Mucosa of rectum (tissue), 2 donors: ENCODE measurements around the gene GNAQ.
A peak's percentile ranks its signal among the peaks of the same experiment; 100 is the strongest.

Experiments used
- H3K27ac ChIP-seq, 2 donors: one replicate each; pipeline ENCODE4 v1.7.0; 2013; ENCODE audit warnings: inconsistent platforms in 2 of 2, low read depth in 2 of 2, low read length in 2 of 2
- H3K27me3 ChIP-seq, 2 donors: one replicate each; pipeline ENCODE4 v1.7.0; 2013; ENCODE audit warnings: low read length in 2 of 2; ENCODE audit not compliant: control insufficient read depth in 2 of 2, insufficient read depth in 2 of 2
- H3K36me3 ChIP-seq, 2 donors: one replicate each; pipeline ENCODE4 v1.7.0; 2013; ENCODE audit warnings: low read length in 2 of 2; ENCODE audit not compliant: control insufficient read depth in 2 of 2, insufficient read depth in 2 of 2
- H3K4me1 ChIP-seq, 2 donors: one replicate each; pipeline ENCODE4 v1.7.0; 2013; ENCODE audit warnings: low read length in 2 of 2, mild to moderate bottlenecking in 1 of 2; ENCODE audit not compliant: control insufficient read depth in 2 of 2, insufficient read depth in 2 of 2
- H3K4me3 ChIP-seq, 2 donors: one replicate each; pipeline ENCODE4 v1.7.0; 2013; ENCODE audit warnings: low read length in 2 of 2
- H3K9ac ChIP-seq, 2 donors: one replicate each; pipeline ENCODE4 v1.7.0; 2013; ENCODE audit warnings: low read length in 2 of 2, low read depth in 1 of 2, mild to moderate bottlenecking in 1 of 2
- H3K9me3 ChIP-seq, 2 donors: one replicate each; pipeline ENCODE4 v1.7.0; 2013; ENCODE audit warnings: low read length in 2 of 2; ENCODE audit not compliant: control insufficient read depth in 2 of 2
- donor health status: healthy.
- donor health status: Normal muscosa, but diverticular disease.

GNAQ gene

DNA sequence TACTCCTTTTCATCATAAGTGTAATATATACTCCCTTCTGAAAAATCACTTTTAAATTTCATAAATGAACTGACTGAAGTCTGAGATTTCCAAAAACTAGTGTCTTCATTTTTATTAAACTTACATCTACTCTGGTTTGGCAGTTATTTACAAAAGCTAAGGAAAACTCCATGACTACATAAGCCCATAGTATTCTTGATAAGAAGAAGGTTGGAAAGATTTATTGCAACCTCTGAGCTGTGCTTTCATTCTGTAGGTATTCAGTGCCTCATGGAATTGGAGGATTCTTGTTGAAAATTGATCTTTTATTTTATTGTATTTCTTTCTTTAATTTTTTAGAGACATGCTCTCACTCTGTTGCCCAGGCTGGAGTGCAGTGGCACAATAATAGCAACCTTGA is 41.7 kb downstream of the GNAQ start:
- Histone ChIP-seq H3K27ac (no peak overlapping the region), H3K9ac (no peak overlapping the region), H3K4me3 (no peak overlapping the region), H3K4me1 (peaks cover 3 to 34% of the 10 kb centered on the region in 2 donors), H3K9me3 (no peaks in the 10 kb centered on the region), H3K27me3 (no peaks in the 10 kb centered on the region), H3K36me3 (peaks cover 0 to 4% of the 10 kb centered on the region in 2 donors)

GRCh38 chr9:77989458-77989857 is 42.2 kb downstream of the GNAQ start:
- Histone ChIP-seq H3K9ac (no peak overlapping the region), H3K27me3 (no peaks in the 10 kb centered on the region), H3K4me1 (peaks cover 3 to 34% of the 10 kb centered on the region in 2 donors), H3K36me3 (peaks cover 0 to 4% of the 10 kb centered on the region in 2 donors), H3K27ac (peak overlapping the region in 1 of 2 donors; percentile 3), H3K9me3 (no peaks in the 10 kb centered on the region), H3K4me3 (no peak overlapping the region)

GRCh38 chr9:77988630-77989029 is 43.0 kb downstream of the GNAQ start:
- Histone ChIP-seq H3K9ac (no peak overlapping the region), H3K4me3 (no peak overlapping the region), H3K9me3 (no peaks in the 10 kb centered on the region), H3K27ac (no peak overlapping the region), H3K36me3 (peaks cover 0 to 4% of the 10 kb centered on the region in 2 donors), H3K4me1 (peaks cover 3 to 35% of the 10 kb centered on the region in 2 donors), H3K27me3 (no peaks in the 10 kb centered on the region)

DNA sequence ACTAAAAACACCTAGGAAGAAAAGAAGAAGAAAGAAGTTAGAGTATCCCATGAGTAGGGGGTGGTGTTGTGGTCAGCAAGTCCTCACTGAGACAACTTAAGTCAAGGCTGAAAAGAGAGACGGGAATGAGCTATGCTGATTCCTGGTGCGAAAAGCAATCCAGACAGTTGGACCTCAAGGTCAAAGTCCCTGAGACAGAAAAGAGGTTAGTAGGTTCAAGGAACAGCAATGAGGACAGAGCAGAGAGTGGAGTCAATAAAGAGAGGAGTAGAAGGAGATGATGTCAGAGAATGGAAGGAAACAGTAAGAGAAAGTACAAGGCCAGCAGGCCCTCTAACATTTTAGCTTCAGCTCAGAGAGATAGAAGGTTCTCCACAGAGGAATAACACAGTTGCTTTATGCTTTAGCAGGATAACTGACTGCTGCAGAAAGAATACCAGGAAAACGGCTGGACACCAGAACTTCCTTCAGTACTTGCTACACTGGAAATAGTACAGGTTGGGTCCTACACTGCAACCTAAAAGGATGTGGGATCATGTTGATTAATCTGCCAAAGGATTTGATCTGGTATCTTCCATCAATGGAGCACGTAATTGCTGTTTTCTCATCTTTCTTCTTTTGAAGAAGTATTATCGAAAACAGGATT is 43.6 kb downstream of the GNAQ start:
- Histone ChIP-seq H3K4me3 (no peak overlapping the region), H3K27me3 (no peaks in the 10 kb centered on the region), H3K9ac (no peak overlapping the region), H3K36me3 (peaks cover 0 to 4% of the 10 kb centered on the region in 2 donors), H3K4me1 (peaks cover 3 to 37% of the 10 kb centered on the region in 2 donors), H3K9me3 (no peaks in the 10 kb centered on the region), H3K27ac (peak overlapping the region in 1 of 2 donors; percentile 61)

- peak overlapping the region in 1 of 2 donors; percentile 57 for H3K27ac ChIP-seq
- H3K4me1 ChIP-seq: peaks cover 3 to 42% of the 10 kb centered on the region in 2 donors
- no peak overlapping the region for H3K4me3 ChIP-seq
- H3K27me3 ChIP-seq: no peaks in the 10 kb centered on the region
- H3K9me3 ChIP-seq: no peaks in the 10 kb centered on the region
- no peak overlapping the region for H3K9ac ChIP-seq
- peaks cover 0 to 4% of the 10 kb centered on the region in 2 donors for H3K36me3 ChIP-seq
Measured at GRCh38 chr9:77987081-77987656, 44.4 kb downstream of the GNAQ start.

GRCh38 chr9:77985996-77986395 is 45.6 kb downstream of the GNAQ start:
- Histone ChIP-seq H3K27me3 (no peaks in the 10 kb centered on the region), H3K4me1 (peaks cover 11 to 50% of the 10 kb centered on the region in 2 donors), H3K27ac (peak overlapping the region; percentile 34), H3K9ac (no peak overlapping the region), H3K36me3 (no peaks in the 10 kb centered on the region), H3K9me3 (no peaks in the 10 kb centered on the region), H3K4me3 (peak overlapping the region in 1 of 2 donors; percentile 5)

DNA sequence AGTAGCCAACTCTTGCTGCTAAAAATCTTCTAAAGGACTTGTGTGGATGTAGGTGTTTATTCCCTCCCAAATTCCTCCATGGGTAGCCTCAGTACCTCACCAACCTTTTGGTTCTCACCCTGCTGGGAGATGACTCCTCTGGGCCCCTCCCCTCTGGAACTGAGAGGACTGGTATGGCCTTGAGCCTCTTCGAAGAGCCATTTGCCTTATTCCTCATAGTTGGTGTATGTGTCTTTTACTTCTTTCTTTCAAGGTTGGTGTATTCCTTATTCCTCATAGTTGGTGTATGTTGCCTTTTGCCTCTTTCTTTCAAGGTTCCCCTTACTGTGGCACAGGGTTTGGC is 48.3 kb downstream of the GNAQ start:
- H3K9ac ChIP-seq: no peak overlapping the region
- H3K9me3 ChIP-seq: no peaks in the 10 kb centered on the region
- no peak overlapping the region for H3K27ac ChIP-seq
- H3K27me3 ChIP-seq: no peaks in the 10 kb centered on the region
- H3K36me3 ChIP-seq: no peaks in the 10 kb centered on the region
- H3K4me3 ChIP-seq: no peak overlapping the region
- peaks cover 26 to 65% of the 10 kb centered on the region in 2 donors for H3K4me1 ChIP-seq

DNA sequence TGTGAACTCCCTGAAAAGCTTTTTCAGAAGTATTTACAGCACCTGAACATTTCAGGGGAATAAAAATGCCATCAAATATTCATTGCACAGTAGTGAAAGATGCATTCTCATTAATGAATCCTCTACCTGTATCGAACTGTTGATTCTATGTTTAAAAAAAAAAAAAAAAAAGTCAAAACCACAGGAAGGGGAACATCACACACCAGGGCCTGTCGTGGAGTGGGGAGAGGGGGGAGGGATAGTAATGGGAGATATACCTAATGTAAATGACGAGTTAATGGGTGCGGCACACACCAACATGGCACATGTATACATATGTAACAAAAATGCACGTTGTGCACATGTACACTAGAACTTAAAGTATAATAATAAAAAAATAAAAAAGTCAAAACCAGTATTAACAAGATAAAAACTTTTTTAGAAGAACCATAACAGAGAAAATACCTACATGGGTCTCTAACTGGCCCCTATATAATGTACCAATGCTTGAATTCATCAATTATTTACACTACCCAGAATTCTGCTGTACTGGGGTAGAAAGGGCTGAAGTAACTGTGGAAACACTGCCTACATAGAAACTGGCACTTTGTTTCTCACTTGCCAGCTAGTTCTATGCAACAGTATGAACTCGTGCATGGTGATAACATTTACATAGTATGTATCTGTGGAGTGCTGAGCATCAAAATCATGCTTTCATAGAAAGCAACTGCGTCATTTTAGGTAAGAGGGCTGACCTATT is 48.9 kb downstream of the GNAQ start:
- no peak overlapping the region for H3K4me3 ChIP-seq
- H3K4me1 ChIP-seq: peaks cover 31 to 65% of the 10 kb centered on the region in 2 donors
- no peaks in the 10 kb centered on the region for H3K36me3 ChIP-seq
- peak overlapping the region in 1 of 2 donors; percentile 79 for H3K27ac ChIP-seq
- no peak overlapping the region for H3K9ac ChIP-seq
- no peaks in the 10 kb centered on the region for H3K9me3 ChIP-seq
- H3K27me3 ChIP-seq: no peaks in the 10 kb centered on the region

DNA sequence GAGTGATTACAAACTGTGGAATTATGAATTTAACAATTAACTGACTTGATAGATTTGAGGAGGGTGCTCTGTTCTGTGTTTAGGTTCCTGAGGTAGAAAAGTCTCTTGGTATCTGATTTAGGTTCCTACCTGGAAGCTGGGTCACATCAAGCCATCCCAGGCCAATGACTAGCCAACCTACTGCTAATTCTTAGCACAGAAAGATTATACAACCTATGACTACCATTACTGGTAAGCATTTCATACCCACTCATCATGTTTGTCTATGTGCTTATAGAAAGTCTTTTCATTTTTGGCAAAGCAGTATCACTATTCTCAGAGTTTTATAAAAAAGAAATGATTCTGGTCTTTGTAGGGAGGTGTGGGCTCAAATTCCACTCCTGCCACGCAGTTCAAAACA is 49.7 kb downstream of the GNAQ start:
- H3K4me1 ChIP-seq: peaks cover 36 to 65% of the 10 kb centered on the region in 2 donors
- no peaks in the 10 kb centered on the region for H3K9me3 ChIP-seq
- no peaks in the 10 kb centered on the region for H3K27me3 ChIP-seq
- peak overlapping the region in 1 of 2 donors; percentile 1 for H3K4me3 ChIP-seq
- H3K9ac ChIP-seq: no peak overlapping the region
- H3K36me3 ChIP-seq: no peaks in the 10 kb centered on the region
- H3K27ac ChIP-seq: peak overlapping the region; percentile 72 to 79

DNA sequence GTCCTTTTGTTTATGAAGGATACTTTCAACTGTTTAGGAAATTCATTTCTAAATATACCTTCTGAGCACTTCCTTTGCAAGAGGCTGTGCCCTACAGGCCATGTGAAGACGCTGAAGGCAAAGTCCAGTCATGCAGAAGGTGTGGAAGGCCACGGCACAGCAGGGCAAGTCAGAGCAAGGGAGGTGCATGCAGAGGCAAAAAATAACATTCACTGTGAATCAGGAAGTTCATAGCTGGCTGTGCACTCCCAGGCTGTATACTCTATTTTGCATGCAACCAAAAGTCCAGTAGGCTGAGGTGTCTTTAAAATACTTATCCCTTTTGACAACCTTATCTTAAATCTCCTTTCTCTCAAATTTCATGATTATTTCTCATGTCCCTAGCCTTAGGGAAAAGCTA is 50.3 kb downstream of the GNAQ start:
- no peaks in the 10 kb centered on the region for H3K27me3 ChIP-seq
- no peaks in the 10 kb centered on the region for H3K36me3 ChIP-seq
- no peaks in the 10 kb centered on the region for H3K9me3 ChIP-seq
- peak overlapping the region in 1 of 2 donors; percentile 1 for H3K4me3 ChIP-seq
- H3K4me1 ChIP-seq: peaks cover 36 to 61% of the 10 kb centered on the region in 2 donors
- no peak overlapping the region for H3K9ac ChIP-seq
- H3K27ac ChIP-seq: peak overlapping the region; percentile 72 to 79
